GM04503 (cell line): Measurements from ENCODE around the gene IFI27L2.

Experiments
- DNase-seq: peaks from one replicate; pipeline ENCODE4 v3.0.0-alpha.2; 2012; ENCODE audit warnings: low read depth

Gene IFI27L2

DNA sequence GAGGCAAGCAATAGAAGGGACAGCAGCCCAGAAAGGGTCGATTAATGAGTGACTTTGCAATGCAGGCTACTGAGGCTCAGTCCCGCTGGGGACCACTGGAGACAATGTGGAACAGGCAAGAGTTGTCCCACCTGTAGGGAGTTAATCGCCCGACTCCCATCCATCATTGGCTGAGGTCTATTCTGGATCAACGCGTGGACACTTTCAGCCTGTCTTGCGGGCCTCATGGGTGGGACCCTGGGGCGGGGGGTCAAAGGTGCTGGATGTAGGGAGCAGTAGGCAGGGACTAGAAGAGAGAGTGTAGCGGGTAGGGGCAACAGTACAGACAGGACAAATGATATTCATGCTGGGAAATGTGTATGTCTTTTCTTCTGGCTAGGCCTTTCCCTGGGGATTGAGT lies 6.1 kb downstream of the IFI27L2 start:
- no peak for DNase-seq

DNA sequence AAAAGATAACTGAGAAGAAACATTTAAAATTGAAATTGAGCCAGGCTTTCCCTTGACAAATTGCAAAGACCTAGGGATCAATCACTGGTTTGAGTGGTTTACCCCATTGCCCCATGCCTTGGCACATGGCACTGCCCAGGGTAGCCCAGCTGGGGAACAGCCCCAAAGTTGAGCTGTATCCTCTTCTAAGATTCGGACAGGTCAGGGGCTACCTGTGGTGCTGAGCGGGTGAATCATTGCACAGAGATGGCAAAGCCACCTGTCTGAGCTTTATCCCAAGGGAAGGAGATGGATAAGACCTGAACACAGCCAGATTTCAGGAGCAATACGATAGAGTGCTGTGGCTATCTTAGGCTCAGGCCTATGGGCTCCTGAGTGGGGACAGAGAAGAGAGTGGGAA lies 7.0 kb downstream of the IFI27L2 start:
- no peak for DNase-seq

DNA sequence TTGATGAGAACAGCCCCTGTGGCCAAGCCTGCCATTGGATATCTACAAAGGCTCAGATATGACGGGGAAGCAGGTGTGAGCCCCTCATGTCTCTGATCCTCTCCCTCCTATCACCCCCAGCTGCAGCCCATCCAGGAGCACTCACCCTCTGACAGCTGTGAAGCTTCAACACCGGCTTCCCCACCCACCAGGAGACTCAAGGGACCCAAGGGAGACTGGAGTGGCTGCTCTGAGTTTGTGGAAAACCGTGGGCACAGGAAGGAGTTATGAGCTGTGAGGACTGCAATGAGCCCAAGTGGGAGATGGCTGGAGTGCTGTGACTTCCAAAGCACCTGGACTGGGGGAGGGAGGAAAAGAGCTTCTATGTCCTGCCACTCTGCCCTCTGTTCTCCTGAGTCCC lies 7.9 kb downstream of the IFI27L2 start:
- no peak for DNase-seq

DNA sequence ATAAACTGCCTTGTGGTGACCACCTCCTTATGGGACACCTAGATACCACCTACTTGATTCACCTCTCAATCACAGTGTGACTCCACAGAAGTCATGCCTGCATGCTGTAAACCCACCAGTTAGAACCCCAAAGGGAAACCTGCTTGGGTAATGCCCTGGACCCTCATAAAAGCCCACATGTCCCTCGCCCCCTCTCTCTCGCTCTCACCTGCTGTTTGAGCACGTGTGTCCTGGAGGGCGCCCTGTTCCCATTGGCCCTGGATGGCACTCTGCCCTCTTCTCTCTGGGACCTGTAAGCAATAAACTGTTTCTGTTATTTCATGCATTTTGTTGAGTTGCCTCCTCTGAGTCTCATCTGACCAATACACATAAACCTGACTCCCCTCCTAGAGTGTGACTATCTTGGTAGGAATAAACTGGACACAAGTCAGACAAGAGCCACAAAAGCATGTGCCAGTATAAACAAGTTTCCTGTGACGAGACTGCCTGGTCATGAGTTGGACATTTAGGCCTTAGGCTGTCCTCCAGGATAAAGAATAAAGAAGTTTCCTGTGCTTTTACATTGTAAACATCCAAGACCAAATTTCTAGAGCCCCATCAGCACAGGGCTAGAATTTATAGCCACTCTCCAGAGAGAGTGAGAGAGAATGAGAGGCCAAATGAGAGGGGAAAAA lies 8.6 kb downstream of the IFI27L2 start:
- peak; percentile 66 for DNase-seq

DNA sequence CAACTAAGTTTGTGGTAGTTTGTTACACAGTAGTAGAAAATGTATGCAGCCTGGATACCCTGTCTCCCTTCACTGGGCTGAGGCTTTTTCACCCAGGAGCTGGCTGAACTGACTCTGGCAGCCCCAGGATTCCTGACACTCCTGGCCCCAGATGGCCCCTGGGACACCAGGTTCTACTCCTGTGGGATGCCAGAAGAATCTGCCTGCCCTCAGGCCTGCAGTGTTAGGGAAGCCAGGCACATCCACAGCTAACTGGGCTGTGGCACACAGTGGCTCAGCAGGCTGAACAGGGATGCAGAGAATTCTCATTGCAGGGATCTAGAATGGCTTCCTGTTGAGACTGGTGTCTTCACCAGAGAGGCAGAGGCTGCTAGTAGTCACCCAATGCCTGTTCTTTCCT lies 10.3 kb downstream of the IFI27L2 start:
- DNase-seq = no peak

DNA sequence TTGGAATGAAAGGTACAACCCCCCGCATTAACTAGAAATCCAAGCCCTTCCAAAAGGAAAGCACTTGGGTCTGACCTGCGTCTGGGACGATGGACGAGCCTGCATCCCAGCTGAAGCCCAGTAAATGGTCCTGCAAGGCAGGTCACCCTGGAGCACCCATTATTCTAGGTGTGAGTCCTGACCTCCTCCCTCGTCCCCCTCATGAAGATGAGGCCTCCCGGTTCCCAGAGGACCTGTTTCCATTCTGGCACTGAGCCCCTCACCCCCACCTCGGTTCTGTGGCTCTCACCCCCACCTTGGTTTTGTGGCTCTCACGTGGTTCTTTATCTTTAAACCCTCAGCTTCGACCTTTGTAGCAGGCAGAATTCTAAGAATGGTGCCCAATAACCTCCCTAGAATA lies 11.5 kb downstream of the IFI27L2 start:
- no peak for DNase-seq

DNA sequence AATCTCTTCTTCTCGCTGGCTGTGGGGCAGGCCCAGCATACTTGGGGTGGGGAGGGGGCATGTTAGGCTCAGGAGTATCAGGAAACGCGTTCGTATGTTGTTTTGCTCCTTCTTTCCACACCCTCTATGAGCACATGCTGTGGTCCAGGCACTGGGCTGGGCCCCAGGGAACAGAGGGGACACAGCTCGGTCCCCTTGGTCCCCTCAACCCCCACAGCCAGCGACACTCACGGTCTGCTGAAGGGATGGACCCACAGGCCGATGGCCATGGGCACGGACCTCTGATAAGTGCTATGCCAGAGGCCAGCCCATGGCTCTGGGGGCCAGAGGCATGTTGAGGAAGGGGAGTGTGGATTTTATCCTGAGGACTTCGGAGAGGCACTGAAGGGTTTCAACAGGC lies 12.7 kb downstream of the IFI27L2 start:
- no peak for DNase-seq

DNA sequence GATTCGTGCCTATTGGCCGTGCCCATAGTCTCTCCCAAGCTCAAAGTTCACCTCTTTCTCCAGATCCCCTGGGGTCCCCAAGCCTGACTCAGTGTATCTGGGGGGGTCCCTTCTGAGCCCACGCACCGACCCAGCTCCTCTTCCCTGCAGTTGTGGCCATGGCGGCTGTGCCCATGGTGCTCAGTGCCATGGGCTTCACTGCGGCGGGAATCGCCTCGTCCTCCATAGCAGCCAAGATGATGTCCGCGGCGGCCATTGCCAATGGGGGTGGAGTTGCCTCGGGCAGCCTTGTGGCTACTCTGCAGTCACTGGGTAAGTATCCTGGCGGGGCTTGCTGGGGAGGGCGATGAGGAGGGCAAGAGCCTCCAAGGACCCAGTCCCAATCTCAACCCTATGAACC lies 13.8 kb downstream of the IFI27L2 start:
- no peak for DNase-seq

DNA sequence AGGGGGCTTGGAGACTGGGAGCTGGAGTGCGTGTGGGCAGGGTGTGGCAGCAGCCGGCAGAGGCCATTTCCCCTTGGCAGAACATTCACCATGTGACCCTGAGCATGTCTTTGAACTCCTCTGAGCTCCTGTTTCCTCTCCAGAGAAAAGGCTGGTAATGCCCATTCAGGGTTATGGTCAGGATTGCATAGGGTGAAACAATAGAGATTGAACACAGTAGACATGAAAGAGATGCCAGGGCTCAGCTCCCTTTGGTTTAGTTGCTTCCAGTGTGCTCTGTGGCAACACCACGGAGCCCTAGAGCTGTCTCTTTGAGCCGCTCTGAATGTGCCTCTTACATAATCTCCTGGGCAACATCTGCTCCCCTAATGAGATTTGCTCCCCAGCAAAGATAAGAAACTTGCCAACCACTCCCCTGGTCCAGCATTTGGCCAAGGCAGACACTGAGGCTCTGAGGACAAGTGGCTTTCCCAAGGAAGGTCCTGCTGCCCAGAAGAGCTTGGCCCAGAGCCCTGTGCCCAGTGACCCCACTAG lies 14.3 kb downstream of the IFI27L2 start:
- no peak for DNase-seq

DNA sequence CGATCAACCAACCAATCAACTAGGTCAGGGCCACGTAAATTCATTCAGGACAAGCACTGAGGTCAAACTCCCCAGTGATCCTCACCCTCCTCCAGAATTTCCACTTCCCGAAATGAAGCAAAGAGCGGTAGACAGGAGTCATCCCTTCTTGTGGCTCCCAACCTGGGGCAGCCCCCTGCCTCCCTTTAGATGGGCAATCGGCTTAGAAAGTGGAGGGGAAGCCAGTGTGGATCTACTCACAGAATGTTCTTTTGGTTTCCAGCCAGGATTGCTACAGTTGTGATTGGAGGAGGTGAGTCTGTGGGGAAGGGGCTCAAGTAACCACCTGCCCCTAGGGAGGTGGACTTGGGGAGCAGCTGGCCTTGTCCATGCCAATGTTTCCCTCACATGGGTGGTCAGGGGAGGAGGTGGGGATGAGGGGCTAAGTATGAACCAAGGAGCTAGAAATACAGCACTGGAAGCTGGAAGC lies 14.8 kb downstream of the IFI27L2 start:
- no peak for DNase-seq

DNA sequence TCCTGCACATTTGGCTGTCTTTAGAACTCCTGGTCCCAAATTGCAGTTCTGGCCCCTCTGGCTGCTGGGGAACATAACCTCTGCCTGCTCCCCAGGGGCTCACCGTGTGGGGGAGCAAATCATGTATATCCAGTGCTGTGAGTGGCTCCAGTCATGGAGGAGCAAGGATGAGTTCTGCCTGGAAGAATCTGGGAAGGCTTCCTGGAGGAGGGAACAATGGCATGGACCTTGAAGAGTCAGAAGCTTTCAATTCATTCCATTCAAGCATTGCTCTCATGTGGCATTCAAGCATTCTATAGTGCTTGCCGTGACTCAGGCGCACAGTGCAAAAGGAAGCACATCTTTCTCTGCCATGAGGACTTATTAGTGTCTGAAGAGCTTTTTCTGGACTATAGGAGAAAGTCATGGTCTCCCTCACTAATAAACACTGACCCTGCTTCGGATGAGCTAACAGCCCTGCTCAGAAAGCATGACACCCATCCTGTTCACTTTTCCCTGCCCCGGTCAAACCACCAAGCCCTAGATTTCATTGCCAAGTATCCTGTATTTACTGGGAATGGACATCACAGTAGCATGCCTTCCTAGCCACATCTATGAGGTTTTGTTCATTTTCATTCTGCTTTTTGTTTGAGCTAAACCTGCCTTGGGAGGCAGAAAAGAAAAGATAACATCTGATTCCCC lies 15.4 kb downstream of the IFI27L2 start:
- DNase-seq = no peak

DNA sequence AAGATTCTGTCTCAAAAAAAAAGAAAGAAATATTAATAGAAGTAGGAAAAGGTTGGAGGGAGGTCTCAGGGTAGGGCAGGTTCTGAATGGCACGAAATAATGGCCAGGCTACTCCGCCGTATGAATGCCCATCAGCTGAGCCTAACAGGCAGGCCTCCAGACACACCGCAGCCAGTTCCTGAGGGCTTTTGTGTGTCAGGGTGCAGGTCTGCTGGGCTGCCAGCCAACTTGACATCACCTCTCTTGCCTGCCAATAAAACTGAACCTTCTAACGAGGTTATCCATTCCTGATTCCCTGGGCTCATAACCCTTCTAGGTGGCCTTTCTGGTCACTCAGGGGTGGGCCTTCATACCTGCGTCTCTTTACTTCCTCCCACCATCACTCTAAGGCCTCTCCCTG lies 15.9 kb downstream of the IFI27L2 start:
- no peak for DNase-seq

DNA sequence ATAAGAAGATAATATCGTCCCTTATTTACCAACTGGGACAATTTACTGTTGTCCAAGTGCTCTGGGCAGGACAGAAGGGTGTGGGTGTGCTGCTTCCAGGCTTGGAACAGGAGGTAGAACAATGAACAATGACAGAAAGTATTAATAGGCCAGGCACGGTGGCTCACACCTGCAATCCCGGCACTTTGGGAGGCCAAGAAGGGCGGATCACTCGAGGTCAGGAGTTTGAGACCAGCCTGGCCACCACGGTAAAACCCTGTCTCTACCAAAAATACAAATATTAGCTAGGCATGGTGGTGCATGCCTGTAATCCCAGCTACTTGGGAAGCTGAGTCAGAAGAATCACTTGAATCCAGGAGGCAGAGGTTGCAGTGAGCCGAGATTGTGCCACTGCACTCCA lies 16.3 kb downstream of the IFI27L2 start:
- no peak for DNase-seq

DNA sequence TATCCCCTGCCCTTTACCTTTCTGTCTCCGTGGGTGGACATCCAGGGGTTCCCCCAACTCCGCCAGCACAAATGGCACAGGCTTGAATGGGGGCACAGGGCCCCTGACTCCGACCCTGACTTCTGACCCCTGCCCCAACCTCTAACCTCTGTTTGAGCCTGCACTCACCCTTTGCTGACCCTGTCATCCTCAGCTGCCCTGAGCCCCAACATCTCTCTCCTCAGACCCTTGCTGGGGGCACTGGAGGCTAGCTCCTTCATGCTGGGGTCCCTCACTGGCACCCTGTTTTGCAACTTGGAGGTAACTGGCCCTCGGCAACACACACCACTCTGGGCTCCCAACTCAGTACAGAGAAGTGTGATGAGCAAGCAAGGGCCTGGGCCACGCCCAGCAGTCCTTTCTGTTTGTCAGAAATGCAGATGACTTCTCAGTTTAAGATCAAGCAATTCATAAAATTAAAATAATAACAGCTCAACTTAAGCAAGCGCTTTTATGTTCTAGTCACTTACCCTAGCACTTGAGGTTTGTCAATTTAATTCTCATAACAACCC lies 16.8 kb downstream of the IFI27L2 start:
- no peak for DNase-seq

DNA sequence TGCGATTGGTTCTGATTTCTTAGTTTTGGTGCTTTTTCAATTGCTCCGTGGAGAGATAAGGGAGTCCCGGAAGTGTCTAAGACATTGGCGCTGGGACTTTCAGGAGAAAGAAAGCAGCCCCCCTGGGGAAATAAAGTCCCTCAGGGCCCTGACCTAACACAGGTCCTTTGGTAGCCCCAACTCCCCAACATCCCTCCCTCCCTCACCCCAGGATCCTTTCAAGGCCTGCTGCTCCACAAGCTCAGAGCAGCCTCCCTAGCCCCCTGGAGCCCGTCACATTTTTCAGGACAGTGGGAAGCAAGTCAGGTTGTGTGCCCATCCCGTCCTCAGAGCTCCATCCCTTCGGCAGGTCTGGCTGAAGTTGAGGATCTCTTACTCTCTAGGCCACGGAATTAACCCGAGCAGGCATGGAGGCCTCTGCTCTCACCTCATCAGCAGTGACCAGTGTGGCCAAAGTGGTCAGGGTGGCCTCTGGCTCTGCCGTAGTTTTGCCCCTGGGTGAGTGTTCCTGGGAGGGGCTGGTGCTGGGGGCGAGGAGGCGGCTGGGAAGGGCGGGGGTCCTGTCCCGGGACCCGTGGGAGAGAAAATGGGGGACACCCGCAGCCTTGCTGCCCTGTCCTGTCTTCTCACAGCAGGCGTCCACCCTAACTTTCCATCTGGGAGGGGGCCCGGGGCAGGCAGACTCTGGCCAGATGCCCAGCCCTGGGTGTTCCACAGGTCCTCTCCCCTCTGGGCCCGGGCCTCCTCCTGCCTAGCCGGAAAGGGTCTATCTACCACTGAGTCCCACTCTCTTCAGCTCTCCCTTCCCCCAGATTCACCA lies 17.9 kb downstream of the IFI27L2 start:
- DNase-seq = no peak

DNA sequence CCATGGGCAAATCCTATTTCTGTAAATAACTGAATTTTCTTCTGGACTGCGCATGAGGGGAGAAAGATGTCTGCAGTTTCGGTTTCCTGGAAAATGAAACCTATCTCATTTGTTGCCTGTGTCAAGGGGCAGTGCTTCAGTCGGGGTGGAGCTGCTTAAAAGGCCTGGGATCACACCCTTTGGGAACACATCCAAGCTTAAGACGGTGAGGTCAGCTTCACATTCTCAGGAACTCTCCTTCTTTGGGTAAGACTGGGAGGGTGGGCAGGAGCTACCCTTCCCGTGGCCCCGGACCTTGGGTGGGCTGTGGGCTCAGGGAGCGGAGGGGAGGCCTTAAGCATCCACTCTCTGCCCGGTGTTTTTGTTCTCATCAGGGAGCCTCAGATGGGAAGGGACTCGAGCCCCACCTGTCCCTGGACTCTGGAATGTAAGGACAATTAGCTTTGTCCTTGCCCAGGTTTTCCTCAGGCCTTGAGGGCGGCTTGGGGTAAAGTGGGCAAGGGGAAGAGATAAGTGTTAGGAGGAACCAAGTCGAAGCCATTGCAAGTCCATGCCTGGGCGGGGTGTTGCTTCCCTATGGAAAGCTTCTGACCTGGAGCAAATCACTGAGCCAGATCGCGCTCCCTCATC lies 18.7 kb downstream of the IFI27L2 start, which contains the start of gene IFI27:
IFI27 (plus strand) TSS at position 185 of the 630 bp plus-strand sequence.
- DNase-seq = no peak

DNA sequence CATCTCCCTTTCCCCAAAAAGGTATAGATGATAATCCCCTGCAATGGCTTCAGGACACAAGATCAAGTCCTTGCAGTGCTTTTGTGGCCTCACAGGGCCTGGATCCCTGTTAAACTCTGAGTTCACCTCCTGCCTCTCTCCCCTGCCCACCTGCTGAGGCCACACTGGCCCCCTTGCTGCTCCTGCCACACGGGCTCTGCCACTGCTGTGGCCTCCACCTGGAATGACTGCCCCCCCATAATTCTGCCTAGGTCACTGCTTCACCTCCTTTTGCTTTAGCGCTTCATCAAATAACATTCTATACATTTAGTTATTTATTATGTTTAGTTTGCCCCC lies 19.5 kb downstream of the IFI27L2 start:
- no peak for DNase-seq

DNA sequence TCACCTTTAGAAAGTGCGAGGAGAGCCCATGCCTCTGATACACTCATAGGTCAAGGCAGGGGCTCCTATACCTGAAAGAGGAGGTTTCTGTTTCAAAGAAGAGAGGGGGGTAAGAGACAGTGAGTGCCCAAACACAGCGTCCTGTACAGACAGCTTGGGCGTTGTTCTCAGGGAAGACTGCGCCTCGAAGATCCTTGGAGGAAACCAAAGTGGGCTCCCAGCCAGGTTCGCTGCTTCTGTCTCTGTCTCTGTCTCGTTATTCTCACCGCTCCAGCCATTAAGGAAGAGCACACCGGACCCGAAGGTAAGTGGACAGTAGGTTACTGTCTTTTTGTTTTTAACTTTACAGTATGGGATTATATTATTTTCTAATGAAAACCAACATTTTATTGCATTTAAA lies 24.7 kb downstream of the IFI27L2 start:
- no peak for DNase-seq

DNA sequence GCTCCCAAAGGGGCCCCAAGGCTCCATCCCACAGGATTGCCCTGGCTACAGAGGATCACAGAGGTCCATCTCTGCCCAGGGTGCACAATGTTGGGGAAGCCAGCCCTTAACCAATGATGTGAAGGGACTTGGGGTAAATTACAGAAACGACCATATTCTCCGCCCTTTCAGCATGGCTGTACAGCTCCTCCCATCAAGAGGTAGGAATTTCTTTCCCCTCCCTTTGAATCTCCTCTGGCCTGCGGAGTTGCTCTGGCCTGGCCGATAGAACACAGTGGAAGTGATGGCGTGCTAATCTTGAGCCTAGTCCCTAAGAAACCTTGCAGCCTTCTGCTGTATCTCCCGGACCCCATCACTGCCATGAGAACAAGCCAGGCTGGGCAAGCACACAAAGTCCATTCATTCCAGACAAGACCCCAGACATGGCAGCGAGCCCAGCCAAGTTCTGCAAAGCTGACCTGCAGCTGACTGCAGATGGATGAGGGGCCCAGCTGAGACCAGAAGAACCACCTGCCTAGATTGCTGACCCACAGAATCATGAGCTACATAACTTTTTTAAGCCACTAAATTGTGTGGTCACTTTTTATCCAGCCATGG lies 25.8 kb downstream of the IFI27L2 start:
- no peak for DNase-seq

DNA sequence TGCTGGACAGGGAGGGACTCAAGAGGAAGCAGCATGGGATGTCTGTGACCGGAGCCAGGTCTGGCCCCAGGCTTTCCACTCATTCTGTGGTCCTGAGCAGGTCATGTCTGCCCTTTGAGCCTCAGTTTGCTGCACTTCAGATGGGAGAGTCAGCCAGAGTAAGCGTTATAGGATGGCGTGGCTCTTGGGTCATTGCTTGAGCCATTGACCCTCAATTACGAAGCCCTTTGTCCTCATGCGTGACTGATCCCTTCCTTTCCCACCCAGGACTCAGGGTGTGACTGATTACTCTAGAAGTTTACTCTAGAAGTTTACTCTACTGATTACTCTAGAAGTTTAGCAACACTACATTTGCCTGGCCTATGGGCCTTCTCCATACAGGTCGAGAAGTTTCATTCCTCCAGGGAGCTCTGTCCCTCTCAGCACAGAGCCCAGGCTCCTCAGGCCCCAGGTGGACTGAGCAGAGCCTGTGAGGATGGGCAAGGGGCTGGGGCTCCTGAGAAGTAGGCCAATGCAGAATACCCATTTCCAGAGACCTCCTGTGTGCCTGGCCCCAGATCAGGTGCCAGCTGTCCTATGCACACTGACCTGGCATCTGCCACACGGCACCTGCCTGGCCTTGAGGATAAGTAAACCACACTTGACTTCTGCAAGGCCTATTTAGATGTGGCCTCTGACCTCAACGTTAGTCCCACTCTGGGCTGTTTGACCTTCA lies 26.5 kb downstream of the IFI27L2 start:
- DNase-seq = no peak

DNA sequence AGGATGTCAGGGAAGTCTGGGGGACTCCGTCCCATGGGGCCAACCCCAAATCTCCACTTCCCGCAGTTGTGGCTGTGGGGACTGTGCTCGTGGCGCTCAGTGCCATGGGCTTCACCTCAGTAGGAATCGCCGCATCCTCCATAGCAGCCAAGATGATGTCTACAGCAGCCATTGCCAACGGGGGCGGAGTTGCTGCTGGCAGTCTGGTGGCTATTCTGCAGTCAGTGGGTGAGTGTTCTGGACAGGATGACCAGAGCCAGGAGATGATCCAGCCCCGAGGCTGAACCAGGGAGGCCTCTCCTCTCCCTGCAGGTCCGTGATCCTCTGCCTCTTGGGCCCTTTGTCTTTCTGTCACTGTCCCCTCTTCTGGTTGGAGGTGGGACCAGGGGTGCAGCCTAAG lies 27.7 kb downstream of the IFI27L2 start:
- DNase-seq = no peak
